Neural cell (in vitro differentiated cells): Measurements from ENCODE around the gene MRPS35. TPM values are rescaled to one million over a fixed set of nuclear protein-coding genes. Genes with fewer than 3 reads are reported as not detected.

Experiments used
- H2AFZ ChIP-seq: fragments of 200-600, 300-800 bp; sonication (generic), shearing (Covaris generic); 2 replicates; pipeline ENCODE4 v1.6.0; 2014; ENCODE audit warnings: low read depth, mild to moderate bottlenecking, antibody characterized with exemption, low read length, moderate library complexity
- H3F3A ChIP-seq: fragments of 200-600 bp; shearing (Covaris generic); 2 replicates; pipeline ENCODE4 v1.6.1; 2016; ENCODE audit warnings: mild to moderate bottlenecking, moderate library complexity, mixed read lengths, antibody characterized with exemption, low read length; ENCODE audit not compliant: insufficient read depth, poor library complexity, severe bottlenecking
- H3K27ac ChIP-seq: fragments of 200-600, 300-800 bp; sonication (generic), shearing (Covaris generic); 2 replicates; pipeline ENCODE4 v1.5.1; 2014; ENCODE audit warnings: mild to moderate bottlenecking, low read length, moderate library complexity
- H3K27me3 ChIP-seq: fragments of 300-800, 200-600 bp; sonication (generic), shearing (Covaris generic); 2 replicates; pipeline ENCODE4 v1.6.0; 2014; ENCODE audit warnings: mild to moderate bottlenecking, low read depth, low read length, moderate library complexity; ENCODE audit not compliant: insufficient read depth
- H3K36me3 ChIP-seq: fragments of 300-800, 200-600 bp; sonication (generic), shearing (Covaris generic); 2 replicates; pipeline ENCODE4 v1.5.1; 2014; ENCODE audit warnings: mild to moderate bottlenecking, antibody characterized with exemption, low read length, moderate library complexity; ENCODE audit not compliant: insufficient read depth
- H3K4me2 ChIP-seq: fragments of 300-800, 200-600 bp; sonication (generic), shearing (Covaris generic); 2 replicates; pipeline ENCODE4 v1.6.0; 2014; ENCODE audit warnings: mild to moderate bottlenecking, low read length
- H3K4me3 ChIP-seq: fragments of 300-800, 200-600 bp; sonication (generic), shearing (Covaris generic); 2 replicates; pipeline ENCODE4 v1.5.1; 2014; ENCODE audit warnings: mild to moderate bottlenecking, low read length, moderate library complexity
- H3K79me2 ChIP-seq: fragments of 200-600 bp; shearing (Covaris generic); replicated peaks from 2 replicates; pipeline ENCODE4 v1.6.0; 2014; ENCODE audit warnings: mild to moderate bottlenecking, low read length, moderate library complexity; ENCODE audit not compliant: insufficient read depth
- H3K9ac ChIP-seq: fragments of 300-800, 200-600 bp; sonication (generic), shearing (Covaris generic); 2 replicates; pipeline ENCODE4 v1.6.1; 2016; ENCODE audit warnings: mild to moderate bottlenecking, low read length, mixed read lengths
- H3K9me2 ChIP-seq: fragments of 200-600 bp; shearing (Covaris generic); 2 replicates; pipeline ENCODE4 v1.6.1; 2016; ENCODE audit warnings: mild to moderate bottlenecking, low read length, mixed read lengths; ENCODE audit not compliant: insufficient read depth
- H3K9me3 ChIP-seq: fragments of 200-600, 300-800 bp; sonication (generic), shearing (Covaris generic); 2 replicates; pipeline ENCODE4 v1.6.1; 2016; ENCODE audit warnings: mild to moderate bottlenecking, mixed run types, low read length, moderate library complexity, mixed read lengths
- H4K20me1 ChIP-seq: fragments of 200-600 bp; shearing (Covaris generic); 2 replicates; pipeline ENCODE4 v1.6.1; 2016; ENCODE audit warnings: mild to moderate bottlenecking, mixed run types; ENCODE audit not compliant: insufficient read depth
- CTCF ChIP-seq: fragments of 450-650 bp; IDR thresholded peaks from 2 replicates; pipeline ENCODE4 v1.5.1; 2014; ENCODE audit warnings: antibody characterized with exemption, mild to moderate bottlenecking, moderate library complexity; ENCODE audit not compliant: poor library complexity, severe bottlenecking
- EZH2 ChIP-seq: fragments of 200-600, 300-800 bp; shearing (Covaris generic), sonication (generic); IDR thresholded peaks from 2 replicates; pipeline ENCODE4 v1.6.1; 2014; ENCODE audit warnings: antibody characterized with exemption, low read length, borderline replicate concordance, mild to moderate bottlenecking; ENCODE audit not compliant: insufficient read depth, poor library complexity, severe bottlenecking
- MXI1 ChIP-seq: fragments of 450-650 bp; conservative IDR thresholded peaks from 2 replicates; pipeline ENCODE4 v1.6.1; 2014; ENCODE audit warnings: antibody characterized with exemption, mild to moderate bottlenecking; ENCODE audit not compliant: poor library complexity, severe bottlenecking
- POLR2AphosphoS5 ChIP-seq: IDR thresholded peaks from 2 replicates; pipeline ENCODE4 v1.6.1; 2012
- RAD21 ChIP-seq: fragments of 450-650 bp; conservative IDR thresholded peaks from 2 replicates; pipeline ENCODE4 v1.6.1; 2014; ENCODE audit warnings: antibody characterized with exemption, mild to moderate bottlenecking, moderate library complexity
- SMC3 ChIP-seq: fragments of 450-650 bp; conservative IDR thresholded peaks from 2 replicates; pipeline ENCODE4 v1.6.1; 2014; ENCODE audit warnings: antibody characterized with exemption, mild to moderate bottlenecking, moderate library complexity; ENCODE audit not compliant: poor library complexity
- TAF1 ChIP-seq: IDR thresholded peaks from 2 replicates; pipeline ENCODE4 v1.6.1; 2012; ENCODE audit warnings: low read depth
- polyA plus RNA-seq: library from polyadenylated mRNA; depleted of rRNA; stranded (reverse); fragments of >200 nt; gene quantifications from 2 replicates; pipeline ENCODE4 v1.2.3, GENCODE V29; 2014
- TF ChIP-seq, protein P1 (sequence below): IDR thresholded peaks from 2 replicates; pipeline ENCODE4 v1.6.1; 2012; ENCODE audit warnings: borderline replicate concordance

MRPS35 gene
- polyA plus RNA-seq, 1 donor from 2014 or later, result 105 TPM

GRCh38 chr12:27674989-27675388 is 35.6 kb upstream of the MRPS35 start:
- Histone ChIP-seq H4K20me1 (no peaks in the 10 kb centered on the region), H3K9me2 (no peaks in the 10 kb centered on the region), H3K4me3 (no peak overlapping the region), H3K79me2 (no peaks in the 10 kb centered on the region), H3K4me2 (no peak overlapping the region), H3K36me3 (no peaks in the 10 kb centered on the region), H3K27ac (no peak overlapping the region), H3K27me3 (no peaks in the 10 kb centered on the region), H3F3A (no peaks in the 10 kb centered on the region), H3K9me3 (no peaks in the 10 kb centered on the region), H2AFZ (no peak overlapping the region), H3K9ac (no peak overlapping the region)
- TF ChIP-seq TAF1 (no peak), POLR2AphosphoS5 (no peak), SMC3 (no peak), EZH2 (no peak), CTCF (no peak), MXI1 (no peak), RAD21 (no peak)
- TF ChIP-seq, protein P1, sequence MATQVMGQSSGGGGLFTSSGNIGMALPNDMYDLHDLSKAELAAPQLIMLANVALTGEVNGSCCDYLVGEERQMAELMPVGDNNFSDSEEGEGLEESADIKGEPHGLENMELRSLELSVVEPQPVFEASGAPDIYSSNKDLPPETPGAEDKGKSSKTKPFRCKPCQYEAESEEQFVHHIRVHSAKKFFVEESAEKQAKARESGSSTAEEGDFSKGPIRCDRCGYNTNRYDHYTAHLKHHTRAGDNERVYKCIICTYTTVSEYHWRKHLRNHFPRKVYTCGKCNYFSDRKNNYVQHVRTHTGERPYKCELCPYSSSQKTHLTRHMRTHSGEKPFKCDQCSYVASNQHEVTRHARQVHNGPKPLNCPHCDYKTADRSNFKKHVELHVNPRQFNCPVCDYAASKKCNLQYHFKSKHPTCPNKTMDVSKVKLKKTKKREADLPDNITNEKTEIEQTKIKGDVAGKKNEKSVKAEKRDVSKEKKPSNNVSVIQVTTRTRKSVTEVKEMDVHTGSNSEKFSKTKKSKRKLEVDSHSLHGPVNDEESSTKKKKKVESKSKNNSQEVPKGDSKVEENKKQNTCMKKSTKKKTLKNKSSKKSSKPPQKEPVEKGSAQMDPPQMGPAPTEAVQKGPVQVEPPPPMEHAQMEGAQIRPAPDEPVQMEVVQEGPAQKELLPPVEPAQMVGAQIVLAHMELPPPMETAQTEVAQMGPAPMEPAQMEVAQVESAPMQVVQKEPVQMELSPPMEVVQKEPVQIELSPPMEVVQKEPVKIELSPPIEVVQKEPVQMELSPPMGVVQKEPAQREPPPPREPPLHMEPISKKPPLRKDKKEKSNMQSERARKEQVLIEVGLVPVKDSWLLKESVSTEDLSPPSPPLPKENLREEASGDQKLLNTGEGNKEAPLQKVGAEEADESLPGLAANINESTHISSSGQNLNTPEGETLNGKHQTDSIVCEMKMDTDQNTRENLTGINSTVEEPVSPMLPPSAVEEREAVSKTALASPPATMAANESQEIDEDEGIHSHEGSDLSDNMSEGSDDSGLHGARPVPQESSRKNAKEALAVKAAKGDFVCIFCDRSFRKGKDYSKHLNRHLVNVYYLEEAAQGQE, result no peak

DNA sequence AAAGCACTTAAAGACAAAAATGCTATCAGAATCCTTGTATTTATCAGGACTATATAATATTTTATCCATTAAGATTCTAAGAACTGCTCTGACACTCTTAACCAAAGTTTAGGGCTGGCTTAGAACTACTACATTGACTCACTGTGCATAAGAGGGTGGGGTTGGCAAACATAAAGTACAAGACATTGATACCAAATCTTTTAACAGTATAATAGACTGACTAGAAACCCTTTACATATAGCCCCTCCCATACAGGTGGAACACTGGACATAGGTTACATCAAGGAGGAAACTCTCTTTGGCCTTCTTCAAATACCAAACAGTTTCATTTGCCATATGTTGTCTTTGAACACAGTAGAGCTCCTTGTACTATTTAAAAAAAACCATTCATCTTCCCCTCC is 30.0 kb upstream of the MRPS35 start:
- no peak overlapping the region for H3K9ac ChIP-seq
- TF ChIP-seq CTCF, result no peak
- TF ChIP-seq EZH2, result no peak
- no peak for TF ChIP-seq MXI1
- H3F3A ChIP-seq, result no peaks in the 10 kb centered on the region
- H3K27me3 ChIP-seq, result no peaks in the 10 kb centered on the region
- no peak overlapping the region for H2AFZ ChIP-seq
- no peak overlapping the region for H3K27ac ChIP-seq
- no peaks in the 10 kb centered on the region for H3K79me2 ChIP-seq
- H3K36me3 ChIP-seq, result peaks cover 10% of the 10 kb centered on the region
- H3K9me3 ChIP-seq, result no peaks in the 10 kb centered on the region
- no peak overlapping the region for H3K4me2 ChIP-seq
- no peaks in the 10 kb centered on the region for H3K9me2 ChIP-seq
- H4K20me1 ChIP-seq, result no peaks in the 10 kb centered on the region
- no peak overlapping the region for H3K4me3 ChIP-seq
